ENCODE data around the gene AP1B1.

Gene AP1B1

DNA sequence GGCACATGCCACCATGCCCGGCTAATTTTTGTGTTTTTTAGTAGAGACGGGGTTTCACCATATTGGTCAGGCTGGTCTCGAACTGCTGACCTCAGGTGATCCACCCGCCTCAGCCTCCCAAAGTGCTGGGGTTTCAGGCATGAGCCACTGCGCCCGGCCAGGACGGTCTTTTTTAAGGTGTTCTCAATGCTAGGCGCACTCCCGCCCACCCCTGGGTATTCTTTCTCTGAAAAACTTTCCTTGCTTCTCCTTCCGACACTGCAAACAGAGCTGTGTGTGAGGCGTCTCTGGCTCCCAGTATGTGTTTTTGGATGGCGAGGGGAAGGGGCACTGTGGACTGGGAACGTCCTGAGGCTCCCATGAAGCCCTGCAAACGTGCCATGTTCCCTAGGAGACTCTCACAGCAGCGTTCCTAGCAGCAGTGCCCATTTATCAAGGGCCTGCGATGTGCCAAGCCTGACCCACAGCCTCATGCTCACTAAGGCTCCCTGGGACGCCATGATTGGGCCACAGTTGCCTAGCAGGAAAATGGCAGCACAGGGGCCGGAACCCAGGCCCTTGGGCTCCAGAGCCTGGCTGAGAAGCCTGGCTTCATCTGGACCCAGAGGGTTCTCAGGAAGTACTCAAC, 70.4 kb downstream of the AP1B1 start:
- no peak for DNase-seq (ENCODE audit: low read depth in 1 of 2, low spot score in 1 of 2)
- in situ Hi-C loops (cut with HindIII; ENCODE audit: low pct_unique_long_range_greater_than_20kb, low sequenced_read_pairs): no loop called here
- TF ChIP-seq JUND (IDR thresholded peaks at IDR 0.05; ENCODE audit: low read depth): no peak

DNA sequence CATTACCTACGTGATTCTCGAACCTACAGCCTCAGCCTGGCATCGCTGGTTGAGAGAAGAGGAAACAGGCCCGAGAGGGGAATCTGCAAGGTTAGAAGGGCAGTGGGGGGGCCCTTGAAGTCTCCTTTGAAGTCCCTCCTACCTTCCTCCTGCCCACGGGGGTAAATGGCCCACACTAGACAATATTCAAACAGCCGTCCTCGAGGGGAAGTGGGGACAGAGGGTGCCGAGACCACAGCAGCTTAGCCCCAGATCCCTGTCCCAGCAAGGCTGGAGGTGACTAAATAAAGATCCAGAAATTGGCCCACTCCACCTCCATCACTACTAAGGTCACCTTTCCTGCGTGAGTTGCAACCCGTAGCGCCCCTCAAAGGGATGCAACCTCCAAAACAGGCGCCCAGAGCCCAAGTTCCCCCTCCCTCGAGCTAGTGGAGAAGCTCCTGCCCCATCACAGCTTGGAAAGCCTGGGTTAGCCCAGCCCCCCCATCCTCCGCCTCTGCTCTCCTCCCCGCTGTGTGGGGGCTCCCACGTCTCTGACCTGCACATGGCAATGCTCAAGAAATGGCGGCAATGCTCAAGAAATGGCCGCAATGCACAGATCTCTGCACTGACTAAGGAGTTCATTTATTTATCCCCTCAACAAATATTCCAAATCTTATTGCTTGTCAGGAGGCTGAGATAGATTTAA, 72.1 kb downstream of the AP1B1 start:
- TF ChIP-seq JUND (IDR thresholded peaks at IDR 0.05; ENCODE audit: low read depth): no peak
- in situ Hi-C loops (cut with HindIII; ENCODE audit: low pct_unique_long_range_greater_than_20kb, low sequenced_read_pairs): no loop called here
- no peak for DNase-seq (ENCODE audit: low read depth in 1 of 2, low spot score in 1 of 2)

DNA sequence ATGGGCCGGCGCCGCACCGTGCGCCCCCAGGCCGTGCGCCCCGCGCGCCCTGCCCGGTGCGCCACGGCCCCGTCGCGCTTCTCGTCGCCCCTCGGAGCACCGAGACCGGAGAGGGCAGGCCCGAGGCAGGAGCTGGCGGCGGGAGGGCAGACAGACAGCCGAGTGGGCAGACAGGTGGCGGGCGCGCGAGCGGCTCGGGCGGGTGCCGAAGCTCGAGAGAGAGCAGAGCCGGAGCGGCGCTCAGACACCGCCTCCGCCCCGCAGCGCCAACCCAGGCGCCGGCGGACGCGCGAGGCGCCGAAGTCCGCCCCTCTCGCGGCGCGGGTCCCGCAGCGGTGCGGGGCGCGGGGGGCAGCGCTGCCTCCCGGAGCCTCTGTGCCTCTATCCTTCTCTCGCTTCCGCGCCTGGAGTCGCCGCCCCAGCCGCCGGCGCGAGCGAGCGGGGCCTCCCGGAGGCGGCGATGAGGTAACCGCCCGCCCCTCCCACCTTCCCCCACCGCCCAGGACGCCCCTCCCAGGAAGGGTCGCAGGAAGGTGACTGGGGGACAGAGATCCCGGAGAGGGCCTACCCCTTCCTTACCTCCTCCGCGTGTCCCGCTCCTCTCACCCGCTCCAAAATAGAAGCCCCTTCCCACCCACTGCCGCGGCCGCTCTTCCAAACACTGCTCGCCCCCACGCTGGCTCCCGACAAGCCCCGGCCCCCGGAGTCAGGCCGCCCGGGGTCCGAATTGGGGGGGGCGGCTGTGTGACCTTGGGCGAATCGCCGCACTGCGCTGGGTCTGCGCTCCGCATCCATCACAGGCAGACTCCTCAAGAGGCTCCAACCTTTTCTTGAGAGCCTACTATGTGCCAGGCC, 72.9 kb downstream of the AP1B1 start, which contains the start of gene RASL10A:
Gene RASL10A (minus strand): TSS at position 412 of the 855 bp plus-strand sequence. CDS start 451 bp downstream, outside the sequence.
- no peak for DNase-seq (ENCODE audit: low read depth in 1 of 2, low spot score in 1 of 2)
- no peak for TF ChIP-seq JUND (IDR thresholded peaks at IDR 0.05; ENCODE audit: low read depth)
- in situ Hi-C loops (cut with HindIII; ENCODE audit: low pct_unique_long_range_greater_than_20kb, low sequenced_read_pairs): no loop called here

DNA sequence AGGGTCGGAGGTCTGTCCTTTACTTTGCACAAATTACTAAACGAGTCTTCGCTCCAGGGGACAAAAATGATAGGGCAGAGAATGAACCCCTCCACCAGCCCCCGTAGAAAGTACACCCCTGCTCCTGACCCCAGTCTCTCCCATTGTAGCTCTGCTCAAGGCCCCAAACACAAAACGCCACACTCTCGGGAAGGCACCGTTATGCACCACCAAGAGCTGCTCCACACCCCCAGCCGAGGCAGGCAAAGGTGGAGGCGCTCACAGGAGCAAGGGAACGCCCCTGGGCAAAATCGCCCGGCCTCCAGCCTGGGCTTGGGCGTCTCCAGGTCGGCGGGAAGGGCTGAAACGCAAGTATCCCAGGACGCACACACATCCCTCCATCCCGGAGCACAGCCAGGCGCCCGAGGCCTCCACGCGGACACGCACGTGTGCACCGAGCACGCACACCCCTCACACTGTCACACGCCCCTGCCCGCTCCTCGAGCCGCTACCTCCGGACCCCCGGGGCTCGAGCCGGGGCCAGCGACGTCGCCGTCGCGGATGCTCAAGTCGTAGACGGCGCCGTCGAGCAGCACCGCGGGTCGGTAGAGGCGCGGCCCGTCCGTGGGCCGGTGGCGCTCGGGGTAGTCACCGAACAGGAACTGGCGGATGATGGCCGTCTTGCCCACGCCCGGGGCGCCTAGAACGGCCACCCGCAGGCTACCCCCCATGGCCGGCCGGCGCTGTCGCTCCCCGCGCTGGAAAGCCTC, 73.7 kb downstream of the AP1B1 start:
- DNase-seq (ENCODE audit: low read depth in 1 of 2, low spot score in 1 of 2): no peak
- TF ChIP-seq JUND (IDR thresholded peaks at IDR 0.05; ENCODE audit: low read depth): no peak
- in situ Hi-C loops (cut with HindIII; ENCODE audit: low pct_unique_long_range_greater_than_20kb, low sequenced_read_pairs): no loop called here

DNA sequence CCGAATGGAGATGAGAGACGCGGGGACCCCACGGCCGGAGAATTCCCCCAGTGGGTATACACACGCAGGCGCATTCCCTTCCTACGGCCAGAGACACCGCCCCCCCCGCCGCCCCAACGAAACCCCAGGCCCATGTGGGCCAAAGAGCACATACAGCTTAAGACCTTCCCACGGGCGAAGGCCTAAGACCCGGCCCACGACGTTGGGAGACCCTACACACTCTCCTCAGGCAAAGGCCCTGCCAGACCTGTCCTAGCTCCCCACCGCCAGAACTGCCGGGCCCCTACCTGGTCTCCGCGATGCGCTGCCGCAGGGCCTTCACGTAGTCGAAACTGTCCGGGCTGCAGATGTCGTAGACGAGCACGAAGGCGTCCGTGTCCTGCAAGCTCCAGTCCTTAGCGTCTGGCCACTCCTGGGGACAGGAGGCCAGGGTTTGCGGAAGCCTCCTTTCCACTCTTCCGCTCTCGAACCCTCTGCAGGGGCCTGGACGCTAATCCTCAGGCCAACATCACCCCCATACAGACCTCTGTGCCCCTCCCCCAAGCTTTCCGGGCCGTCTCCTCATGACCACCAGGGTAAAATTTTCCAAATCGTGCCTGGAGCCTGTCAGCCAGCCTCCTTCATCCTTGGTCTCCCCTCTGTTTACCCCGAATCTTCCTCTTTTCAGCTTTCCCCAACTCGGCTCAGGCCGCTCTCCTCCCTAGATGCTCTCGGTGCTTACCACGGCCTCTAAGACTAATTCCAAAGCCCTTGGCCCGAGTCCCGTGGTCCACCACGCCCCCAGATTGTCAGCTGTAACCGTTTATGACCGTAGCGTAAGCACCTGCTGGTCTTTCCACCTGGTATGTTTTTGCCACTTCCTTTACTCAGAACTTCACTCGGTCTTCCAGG, 74.5 kb downstream of the AP1B1 start:
- DNase-seq (ENCODE audit: low read depth in 1 of 2, low spot score in 1 of 2): no peak
- in situ Hi-C loops (cut with HindIII; ENCODE audit: low pct_unique_long_range_greater_than_20kb, low sequenced_read_pairs): no loop called here
- no peak for TF ChIP-seq JUND (IDR thresholded peaks at IDR 0.05; ENCODE audit: low read depth)

DNA sequence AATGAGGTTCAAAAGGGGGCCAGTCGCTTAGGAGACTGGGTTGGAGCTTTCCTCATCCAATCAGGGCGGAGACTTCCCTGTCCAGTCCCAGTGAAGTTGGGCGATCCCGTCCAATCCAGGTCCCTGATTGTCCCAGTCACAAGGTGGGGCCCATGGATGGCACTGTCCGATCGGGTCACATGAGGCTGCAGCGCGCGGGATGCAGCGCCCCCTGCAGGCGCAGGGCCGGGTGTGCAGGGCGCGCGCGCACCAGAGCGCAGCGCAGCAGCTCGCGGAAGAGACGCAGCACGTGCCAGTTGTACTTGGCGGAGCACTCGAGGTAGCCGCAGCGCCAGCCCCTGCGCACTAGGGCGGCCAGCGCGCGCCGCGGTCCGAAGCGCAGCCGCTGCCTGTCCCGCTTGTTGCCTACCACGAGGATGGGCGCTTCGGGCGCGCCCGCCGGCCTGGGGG, 75.2 kb downstream of the AP1B1 start:
- DNase-seq (ENCODE audit: low read depth in 1 of 2, low spot score in 1 of 2): no peak
- in situ Hi-C loops (cut with HindIII; ENCODE audit: low pct_unique_long_range_greater_than_20kb, low sequenced_read_pairs): no loop called here
- no peak for TF ChIP-seq JUND (IDR thresholded peaks at IDR 0.05; ENCODE audit: low read depth)

DNA sequence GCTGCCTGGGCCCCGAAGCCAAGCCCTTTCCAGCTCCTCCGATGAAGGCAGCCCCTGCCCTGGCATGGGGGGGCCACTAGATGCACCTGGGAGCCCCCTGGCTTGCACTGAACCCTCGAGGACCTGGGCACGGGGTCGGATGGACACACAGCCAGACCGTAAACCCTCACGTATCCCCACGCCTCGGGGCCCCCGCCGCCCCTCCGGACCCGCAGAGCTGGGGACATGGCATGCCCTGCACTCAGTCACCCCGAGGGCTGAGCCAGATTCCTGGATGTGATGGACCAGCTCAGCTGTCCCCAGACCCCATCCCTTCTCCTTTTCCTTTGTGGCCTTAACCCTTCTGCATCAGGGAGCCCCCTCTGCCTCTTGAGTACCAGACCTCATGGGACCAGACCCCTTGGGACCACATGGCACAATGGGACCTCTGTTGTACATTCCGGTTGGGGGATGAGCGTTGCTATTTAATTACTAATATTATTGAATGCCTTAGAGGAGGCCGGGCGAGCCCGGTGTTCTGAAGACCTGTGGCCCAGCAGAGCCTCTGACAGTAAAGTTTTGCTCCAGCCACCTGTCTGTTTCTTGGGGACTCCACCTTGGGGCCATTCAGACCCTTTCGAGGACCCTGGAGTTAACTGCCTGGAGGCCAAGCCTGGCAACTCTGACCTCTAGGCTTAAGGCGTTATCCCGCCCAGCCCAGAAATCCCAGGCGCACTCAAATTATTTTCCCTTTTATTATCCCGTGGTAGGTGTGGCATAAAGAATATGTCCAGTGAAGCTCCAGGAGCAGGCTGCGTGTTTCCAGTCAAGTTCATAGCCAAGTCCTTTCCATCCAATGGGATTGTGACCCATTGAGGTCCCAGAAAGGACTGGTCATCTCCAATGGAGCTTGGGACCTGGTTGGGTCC, 75.9 kb downstream of the AP1B1 start:
- in situ Hi-C loops (cut with HindIII; ENCODE audit: low pct_unique_long_range_greater_than_20kb, low sequenced_read_pairs): no loop called here
- DNase-seq (ENCODE audit: low read depth in 1 of 2, low spot score in 1 of 2): no peak

DNA sequence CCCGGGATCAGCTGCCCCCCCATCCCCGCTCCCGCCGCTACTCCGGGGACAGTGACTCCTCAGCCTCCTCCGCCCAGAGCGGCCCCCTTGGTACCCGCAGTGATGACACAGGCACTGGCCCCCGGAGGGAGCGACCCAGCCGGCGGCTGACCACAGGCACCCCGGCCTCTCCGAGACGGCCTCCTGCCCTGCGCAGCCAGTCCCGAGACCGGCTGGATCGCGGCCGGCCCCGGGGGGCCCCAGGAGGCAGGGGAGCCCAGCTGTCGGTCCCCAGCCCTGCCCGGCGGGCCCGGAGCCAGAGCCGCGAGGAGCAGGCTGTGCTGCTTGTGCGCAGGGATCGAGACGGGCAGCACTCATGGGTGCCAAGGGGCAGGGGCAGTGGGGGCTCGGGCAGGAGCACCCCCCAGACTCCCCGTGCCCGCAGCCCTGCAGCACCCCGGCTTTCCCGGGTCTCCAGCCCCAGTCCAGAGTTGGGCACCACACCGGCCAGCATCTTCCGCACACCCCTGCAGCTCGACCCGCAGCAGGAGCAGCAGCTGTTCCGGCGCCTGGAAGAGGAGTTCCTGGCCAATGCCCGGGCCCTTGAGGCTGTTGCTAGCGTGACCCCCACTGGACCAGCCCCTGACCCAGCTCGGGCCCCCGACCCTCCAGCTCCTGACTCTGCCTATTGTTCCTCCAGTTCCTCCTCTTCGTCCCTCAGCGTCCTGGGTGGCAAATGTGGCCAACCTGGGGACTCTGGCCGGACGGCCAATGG, 76.7 kb downstream of the AP1B1 start:
- no peak for TF ChIP-seq JUND (IDR thresholded peaks at IDR 0.05; ENCODE audit: low read depth)
- no peak for DNase-seq (ENCODE audit: low read depth in 1 of 2, low spot score in 1 of 2)
- in situ Hi-C loops (cut with HindIII; ENCODE audit: low pct_unique_long_range_greater_than_20kb, low sequenced_read_pairs): no loop called here

More for the DNA sequence above, 75.9 kb downstream of the AP1B1 start:
- TF ChIP-seq JUND (IDR thresholded peaks at IDR 0.05; ENCODE audit: low read depth): no peak

DNA sequence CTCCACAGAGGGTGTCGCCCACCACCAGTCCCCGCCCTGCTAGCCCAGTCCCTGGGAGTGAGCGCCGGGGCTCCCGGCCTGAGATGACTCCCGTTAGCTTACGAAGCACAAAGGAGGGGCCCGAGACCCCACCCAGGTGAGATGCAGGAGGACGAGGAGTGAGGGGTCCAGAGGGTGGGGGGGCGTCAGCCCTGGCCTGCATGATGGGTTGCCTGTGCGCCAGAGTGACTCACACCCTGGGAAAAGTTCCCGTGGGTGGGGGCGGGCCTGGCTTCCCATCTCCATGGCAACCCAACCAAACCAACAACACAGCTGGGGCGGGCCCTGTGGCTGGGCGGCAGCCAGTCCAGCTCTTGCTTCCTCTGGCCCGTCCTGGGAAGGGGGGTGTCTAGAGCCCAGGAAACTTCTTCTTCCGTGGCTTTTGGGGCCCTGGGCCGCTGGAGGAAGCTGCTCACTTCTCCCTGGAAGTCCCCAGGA, 77.5 kb downstream of the AP1B1 start:
- in situ Hi-C loops (cut with HindIII; ENCODE audit: low pct_unique_long_range_greater_than_20kb, low sequenced_read_pairs): no loop called here
- no peak for DNase-seq (ENCODE audit: low read depth in 1 of 2, low spot score in 1 of 2)
- no peak for TF ChIP-seq JUND (IDR thresholded peaks at IDR 0.05; ENCODE audit: low read depth)

All from T47D (cell line).